IMR-90 (cell line): ENCODE measurements around the gene MYBL2.

Experiments used
- BHLHE40 ChIP-seq: fragments of 150-350 bp; IDR thresholded peaks from 2 replicates; pipeline ENCODE4 v1.6.1; 2016; ENCODE audit warnings: mild to moderate bottlenecking, low read depth, low read length
- CHD1 ChIP-seq: IDR thresholded peaks from 2 replicates; pipeline ENCODE4 v1.6.1; 2012; ENCODE audit warnings: low read depth, low read length, improper control_type of control experiment
- CTCF ChIP-seq: conservative IDR thresholded peaks from 2 replicates; pipeline ENCODE4 v1.5.1; 2012; ENCODE audit warnings: mild to moderate bottlenecking, low read depth, low read length, improper control_type of control experiment
- MAFK ChIP-seq: IDR thresholded peaks from 2 replicates; pipeline ENCODE4 v1.6.1; 2012; ENCODE audit warnings: low read depth, low read length, improper control_type of control experiment
- MXI1 ChIP-seq: IDR thresholded peaks from 2 replicates; pipeline ENCODE4 v1.6.1; 2012; ENCODE audit warnings: low read depth, mild to moderate bottlenecking, low read length, moderate library complexity, borderline replicate concordance
- POLR2A ChIP-seq: IDR thresholded peaks from 2 replicates; pipeline ENCODE4 v1.6.1; 2012; ENCODE audit warnings: mild to moderate bottlenecking, low read depth, low read length

DNA sequence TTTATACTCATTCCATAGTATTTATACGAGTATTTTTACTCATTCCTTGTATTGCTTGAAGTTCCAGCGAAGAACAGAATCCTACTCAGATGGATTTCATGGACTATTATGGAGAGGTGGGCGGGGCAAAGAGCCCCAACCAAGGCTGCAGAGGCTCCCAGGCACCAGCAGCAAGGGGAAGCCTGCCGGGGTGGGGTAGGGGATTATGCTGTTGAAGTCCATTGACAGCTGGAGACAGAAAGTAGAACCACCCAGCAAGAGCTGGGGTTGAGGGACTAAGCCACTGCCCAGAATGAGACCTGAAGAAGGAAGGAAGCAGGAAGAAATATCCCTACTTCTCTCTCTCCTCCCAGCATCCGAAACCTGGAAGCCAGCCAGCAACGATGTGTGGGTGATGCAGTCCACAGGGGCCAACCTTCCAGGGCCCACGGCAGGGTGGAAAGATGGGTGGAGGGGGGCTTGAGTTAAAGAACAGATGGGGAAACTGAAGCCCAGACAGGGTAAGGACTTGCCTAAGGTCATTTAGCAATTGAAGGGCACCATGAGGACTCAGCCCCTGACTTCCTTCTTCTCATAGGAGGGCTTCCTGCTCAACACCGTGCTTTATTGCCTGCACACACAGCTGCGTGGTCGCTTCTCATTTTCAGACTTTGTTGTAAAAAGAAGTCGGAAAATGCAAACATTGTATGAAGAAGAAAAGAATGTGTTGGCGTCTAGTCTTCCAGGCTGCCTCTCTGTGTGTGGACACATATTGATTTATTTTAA is 78.2 kb downstream of the MYBL2 start:
- no peak for TF ChIP-seq CTCF
- TF ChIP-seq BHLHE40: no peak
- TF ChIP-seq POLR2A: no peak
- TF ChIP-seq MXI1: no peak
- TF ChIP-seq MAFK: no peak
- TF ChIP-seq CHD1: no peak
